HCT116 (cell line): ENCODE data around the gene FAM193A. TPM values are rescaled to one million over a fixed set of nuclear protein-coding genes. Genes with fewer than 3 reads are reported as not detected.
"Not testable (repeated sequence)": the region's sequence is repeated elsewhere in the genome, so short reads cannot be mapped to it uniquely, and the experiment has no call there.

ENCODE experiments used
- ATAC-seq: fragments of 200-7000 bp; cut with Tn5 transposase; 2 replicates; pipeline ENCODE4 v1.9.1; 2020; ENCODE audit warnings: mild to moderate bottlenecking, moderate library complexity
- BruUV-seq: library from RNA; stranded (reverse); fragments of 400-500 nt; replicated peaks from 2 replicates; lab custom pipeline; 2021; lab: Mats Ljungman, UMichigan
- CTCF ChIA-PET: fragments of 300-600 bp; sonication (Branson Sonifier 250); formaldehyde crosslinking; loops from one replicate; lab custom pipeline; 2021; ENCODE audit warnings: antibody characterized with exemption; lab: Charles Lee
- POLR2A ChIA-PET: fragments of 300-600, 350-600 bp; sonication (Branson Sonifier 250); formaldehyde crosslinking; loops from one replicate; lab custom pipeline; 2021; ENCODE audit warnings: antibody characterized with exemption; lab: Charles Lee
- RAD21 ChIA-PET, 2 experiments: fragments of 300-600 bp; sonication (Branson Sonifier 250); formaldehyde crosslinking; loops; one replicate each; lab custom pipeline; 2023; ENCODE audit warnings: low total read pairs in 2 of 2; ENCODE audit not compliant: uncharacterized antibody in 2 of 2, unreplicated experiment in 2 of 2, low non-redundant PET in 1 of 2; lab: Charles Lee
- DNase-seq: peaks from one replicate; pipeline ENCODE4 v3.0.0-alpha.2; 2010; ENCODE audit warnings: low read depth, low spot score
- H2AFZ ChIP-seq: fragments of 200-600 bp; shearing (Covaris generic), sonication (generic); 2 replicates; pipeline ENCODE4 v1.6.1; 2017; ENCODE audit warnings: low read depth, mixed run types, mixed read lengths, antibody characterized with exemption, low read length; ENCODE audit not compliant: poor library complexity, severe bottlenecking
- H3K27ac ChIP-seq: 2 replicates; pipeline ENCODE4 v1.5.1; 2012; ENCODE audit warnings: low read depth, low read length
- H3K27me3 ChIP-seq: fragments of 200-600 bp; sonication (generic); 2 replicates; pipeline ENCODE4 v1.6.1; 2016; ENCODE audit warnings: mixed run types, low read length, mixed read lengths; ENCODE audit not compliant: insufficient read depth
- H3K36me3 ChIP-seq, 2 experiments: fragments of 200-500 bp in 1 of 2; fragments of 200-600 bp in 1 of 2; sonication (Bioruptor generic) in 1 of 2; sonication (generic) in 1 of 2; 2 replicates each; pipeline versions ENCODE4 v1.5.1 to v1.6.1; 2014 to 2016; ENCODE audit warnings: low read length in 2 of 2, inconsistent platforms in 1 of 2, mixed read lengths in 1 of 2, mixed run types in 1 of 2; ENCODE audit not compliant: insufficient read depth in 2 of 2, control insufficient read depth in 1 of 2
- H3K4me1 ChIP-seq, 2 experiments: fragments of 200-600 bp in 1 of 2; sonication (generic) in 1 of 2; 2 replicates each; pipeline versions ENCODE4 v1.5.1 to v1.6.1; 2012 to 2017; ENCODE audit warnings: low read length in 2 of 2, inconsistent platforms in 1 of 2, mild to moderate bottlenecking in 1 of 2, mixed read lengths in 1 of 2, mixed run types in 1 of 2, moderate library complexity in 1 of 2; ENCODE audit not compliant: insufficient read depth in 2 of 2, control insufficient read depth in 1 of 2
- H3K4me2 ChIP-seq: fragments of 200-600 bp; sonication (generic); 2 replicates; pipeline ENCODE4 v1.6.1; 2017; ENCODE audit warnings: mixed run types, low read length, mixed read lengths
- H3K4me3 ChIP-seq, 2 experiments: fragments of 200-600 bp in 1 of 2; sonication (generic) in 1 of 2; replicated peaks in 1 of 2; 2 replicates each; pipeline ENCODE4 v1.5.1; 2011 to 2016; ENCODE audit warnings: low read length in 2 of 2, control low read depth in 1 of 2, low read depth in 1 of 2, mild to moderate bottlenecking in 1 of 2, mixed read lengths in 1 of 2, mixed run types in 1 of 2
- H3K79me2 ChIP-seq: fragments of 200-600 bp; sonication (generic); 2 replicates; pipeline ENCODE4 v1.6.1; 2017; ENCODE audit warnings: mild to moderate bottlenecking, mixed run types, low read length, moderate library complexity, mixed read lengths; ENCODE audit not compliant: insufficient read depth
- H3K9ac ChIP-seq: fragments of 200-600 bp; sonication (generic); 2 replicates; pipeline ENCODE4 v1.6.1; 2016; ENCODE audit warnings: low read length, mixed read lengths
- H3K9me2 ChIP-seq: fragments of 200-600 bp; sonication (generic), shearing (Covaris generic); 2 replicates; pipeline ENCODE4 v1.6.1; 2017; ENCODE audit warnings: mixed run types, mild to moderate bottlenecking, moderate library complexity; ENCODE audit not compliant: insufficient read depth
- H3K9me3 ChIP-seq, 2 experiments: fragments of 200-500 bp in 1 of 2; fragments of 200-600 bp in 1 of 2; sonication (Bioruptor generic) in 1 of 2; sonication (generic) in 1 of 2; 2 replicates each; pipeline ENCODE4 v1.6.1; 2014 to 2017; ENCODE audit warnings: low read length in 2 of 2, mixed read lengths in 2 of 2, inconsistent platforms in 1 of 2, low read depth in 1 of 2, mild to moderate bottlenecking in 1 of 2, mixed run types in 1 of 2, moderate library complexity in 1 of 2; ENCODE audit not compliant: control insufficient read depth in 1 of 2, insufficient read depth in 1 of 2
- H4K20me1 ChIP-seq: fragments of 200-600 bp; sonication (generic), shearing (Covaris generic); 2 replicates; pipeline ENCODE4 v1.6.1; 2017; ENCODE audit warnings: mixed run types, mild to moderate bottlenecking, moderate library complexity; ENCODE audit not compliant: insufficient read depth
- ATF3 ChIP-seq: IDR thresholded peaks from 2 replicates; pipeline ENCODE4 v1.6.1; 2012
- CEBPB ChIP-seq: IDR thresholded peaks from 2 replicates; pipeline ENCODE4 v1.6.1; 2012; ENCODE audit warnings: low read depth
- CTCF ChIP-seq, 3 experiments: fragments of 200-600 bp in 1 of 3; sonication (generic) in 1 of 3; IDR thresholded peaks in 2 of 3; conservative IDR thresholded peaks in 1 of 3; 2 replicates each; pipeline ENCODE4 v1.5.1; 2012 to 2017; ENCODE audit warnings: low read depth in 2 of 3, low read length in 2 of 3, antibody characterized with exemption in 1 of 3, borderline replicate concordance in 1 of 3, control low read depth in 1 of 3, mild to moderate bottlenecking in 1 of 3, mixed read lengths in 1 of 3, mixed run types in 1 of 3, moderate library complexity in 1 of 3; ENCODE audit not compliant: insufficient read depth in 1 of 3
- EGR1 ChIP-seq: IDR thresholded peaks from 2 replicates; pipeline ENCODE4 v1.6.1; 2012; ENCODE audit warnings: low read depth
- ELF1 ChIP-seq: IDR thresholded peaks from 2 replicates; pipeline ENCODE4 v1.6.1; 2012; ENCODE audit warnings: low read depth, borderline replicate concordance
- POLR2A ChIP-seq: IDR thresholded peaks from 2 replicates; pipeline ENCODE4 v1.7.0; 2011; ENCODE audit warnings: borderline replicate concordance; ENCODE audit not compliant: insufficient read depth, insufficient read length; ENCODE audit errors: extremely low read depth
- SRF ChIP-seq: IDR thresholded peaks from 2 replicates; pipeline ENCODE4 v1.6.1; 2012; ENCODE audit warnings: low read depth
- intact Hi-C: fragments of 100-400 bp; cut with micrococcal nuclease; formaldehyde crosslinking; loops from 2 replicates; pipeline ENCODE4 v1.10.0; 2022
- total RNA-seq: library from RNA; stranded (reverse); gene quantifications from one replicate; pipeline ENCODE4 v1.2.1, GENCODE V29; 2021; ENCODE audit not compliant: unreplicated experiment

Gene FAM193A
- total RNA-seq, 1 experiment from 2014 or later: 15.7 TPM

- Histone ChIP-seq H3K36me3 (no peaks in the 10 kb centered on the region), H2AFZ (no peak overlapping the region), H3K79me2 (peaks cover 91% of the 10 kb centered on the region), H3K27me3 (no peaks in the 10 kb centered on the region), H3K9me3 (no peaks in the 10 kb centered on the region), H3K4me1 (no peaks in the 10 kb centered on the region), H3K9ac (no peak overlapping the region), H3K4me3 (no peak overlapping the region), H3K27ac (no peak overlapping the region), H3K4me2 (no peak overlapping the region), H3K9me2 (no peaks in the 10 kb centered on the region), H4K20me1 (peaks cover 18% of the 10 kb centered on the region; the same call in 1 of the 2 replicates)
- no TSS peak for BruUV-seq
- TF ChIP-seq ELF1: no peak
- TF ChIP-seq EGR1: no peak
- no peak for TF ChIP-seq CEBPB
- TF ChIP-seq SRF: no peak
- TF ChIP-seq CTCF (IDR thresholded peaks at IDR 0.05 in 2 of 3, conservative IDR thresholded peaks at IDR 0.05 in 1 of 3; ENCODE audit: borderline replicate concordance in 1 of 3, insufficient read depth in 1 of 3, low read depth in 2 of 3, low read length in 2 of 3): no peak
- TF ChIP-seq ATF3: no peak
- TF ChIP-seq POLR2A: no peak
- intact Hi-C loops: no loop called here
- ChIA-PET CTCF (interaction anchor here (0.9 kb wide), 1 partner anchor 13 kb away, joined by 3 read pairs; no protein-coding TSS in a partner anchor), POLR2A (no interaction called here), RAD21 (no interaction called here)
- DNase-seq: no peak
- ATAC-seq: no peak
Measured at GRCh38 chr4:2617955-2618354, 81.5 kb downstream of the FAM193A start.

DNA sequence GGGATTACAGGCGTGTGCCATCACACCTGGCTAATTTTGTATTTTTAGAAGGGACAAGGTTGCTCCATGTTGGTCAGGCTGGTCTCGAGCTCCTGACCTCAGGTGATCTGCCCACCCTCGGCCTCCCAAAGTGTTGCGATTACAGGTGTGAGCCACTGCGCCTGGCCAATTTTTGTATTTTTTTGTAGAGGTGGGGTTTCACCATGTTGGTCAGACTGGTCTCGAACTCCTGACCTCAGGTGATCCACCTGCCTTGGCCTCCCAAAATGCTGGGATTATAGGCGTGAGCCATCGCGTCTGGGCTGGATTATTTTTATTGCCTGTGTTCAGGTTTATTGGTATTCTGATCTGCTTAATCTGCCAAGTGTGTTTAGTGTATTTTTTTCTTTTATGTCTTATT, 82.3 kb downstream of the FAM193A start:
- H3K27me3 ChIP-seq, POLR2A ChIA-PET, H3K9me3 ChIP-seq, ATAC-seq, H3K9me2 ChIP-seq, H3K4me1 ChIP-seq, H3K36me3 ChIP-seq, H2AFZ ChIP-seq, H3K4me2 ChIP-seq, DNase-seq, H3K4me3 ChIP-seq, BruUV-seq, H3K9ac ChIP-seq, intact Hi-C loops, H3K27ac ChIP-seq, CTCF ChIA-PET, RAD21 ChIA-PET: not testable (repeated sequence)
- Histone ChIP-seq H3K79me2 (peaks cover 90% of the 10 kb centered on the region), H4K20me1 (peaks cover 18% of the 10 kb centered on the region; the same call in 1 of the 2 replicates)
